ENCODE results near the gene UNC13C. TPM values are rescaled to one million over a fixed set of nuclear protein-coding genes. Genes with fewer than 3 reads are reported as not detected.

UNC13C gene
- total and polyA plus RNA-seq, 10 of the 15 experiments (the other 5 are each of a cell fraction or from before 2014, with no cell fraction given) = 9.9 to 81.3 (median 25.0) TPM

GRCh38 chr15:54026891-54027290 is 48.6 kb downstream of the UNC13C start:
- SMC1A ChIA-PET (ENCODE audit: uncharacterized antibody, unreplicated experiment) = no interaction called here
- no peak for ATAC-seq
- intact Hi-C loops (cut with micrococcal nuclease; ENCODE audit: unreplicated experiment) (no loop called here), in situ Hi-C loops (cut with MboI) (no loop called here)
- H2AFZ ChIP-seq (ENCODE audit: control insufficient read depth, low read depth, low read length) = no peak overlapping the region
- CTCF ChIA-PET = interaction anchor here (2.3 kb wide), 1 partner anchor 39 kb away, joined by 5 read pairs; no protein-coding TSS in a partner anchor
- no peaks in the 10 kb centered on the region for H3K36me3 ChIP-seq (ENCODE audit: control insufficient read depth in 2 of 2, insufficient read depth in 2 of 2, low read length in 1 of 2)
- H3K79me2 ChIP-seq (ENCODE audit: control insufficient read depth, insufficient read depth, low read length) = no peaks in the 10 kb centered on the region
- POLR2A ChIA-PET = no interaction called here
- no peak overlapping the region for H3K9ac ChIP-seq (ENCODE audit: control insufficient read depth, insufficient read depth, low read length)
- TF ChIP-seq NFYA (IDR thresholded peaks at IDR 0.05; ENCODE audit: borderline replicate concordance, low read depth, low read length) (no peak), HCFC1 (IDR thresholded peaks at IDR 0.05; ENCODE audit: low read length) (no peak), RCOR1 (conservative IDR thresholded peaks at IDR 0.05; ENCODE audit: low read depth, low read length) (no peak), CHD1 (IDR thresholded peaks at IDR 0.05; ENCODE audit: low read depth, low read length) (no peak), CBFB (IDR thresholded peaks at IDR 0.05; ENCODE audit: low read depth) (no peak), EGR1 (IDR thresholded peaks at IDR 0.05; ENCODE audit: borderline replicate concordance in 1 of 2, low read depth in 2 of 2, low read length in 2 of 2) (no peak), CHD2 (IDR thresholded peaks at IDR 0.05; ENCODE audit: borderline replicate concordance, low read depth, low read length) (no peak), ASH2L (IDR thresholded peaks at IDR 0.05; ENCODE audit: borderline replicate concordance, low read depth) (no peak), ESRRA (IDR thresholded peaks at IDR 0.05; ENCODE audit: low read length) (no peak), BRCA1 (IDR thresholded peaks at IDR 0.05; ENCODE audit: low read depth, low read length) (no peak), STAT1 (conservative IDR thresholded peaks at IDR 0.05) (no peak), TBL1XR1 (IDR thresholded peaks at IDR 0.05; ENCODE audit: low read depth, low read length) (no peak), NFYB (IDR thresholded peaks at IDR 0.05; ENCODE audit: insufficient read depth, low read depth, low read length) (no peak)
- BruUV-seq (replicated peaks) = no TSS peak
- RAD21 ChIA-PET (ENCODE audit: unreplicated experiment) = interaction anchor here (1.9 kb wide), 1 partner anchor 37 kb away, joined by 4 read pairs; no protein-coding TSS in a partner anchor
- no peaks in the 10 kb centered on the region for H3K4me1 ChIP-seq (ENCODE audit: control insufficient read depth, insufficient read depth, low read length)
- no peak for FAIRE-seq
- no peak for DNase-seq (ENCODE audit: low read depth, low spot score)
- H3K4me2 ChIP-seq (ENCODE audit: control insufficient read depth, insufficient read depth) = no peak overlapping the region
- H4K20me1 ChIP-seq (ENCODE audit: control insufficient read depth, insufficient read depth) = no peaks in the 10 kb centered on the region
- H3K9me3 ChIP-seq (replicated peaks; ENCODE audit: control insufficient read depth, insufficient read depth, low read length) = no peaks in the 10 kb centered on the region; the same call in 2 of the 3 replicates
- no peak overlapping the region for H3K4me3 ChIP-seq
- no peaks in the 10 kb centered on the region for H3K27me3 ChIP-seq (replicated peaks in 1 of 2; ENCODE audit: control insufficient read depth in 2 of 2, insufficient read depth in 2 of 2, low read length in 1 of 2)
- 23% methylated on average over 2 of the region's 2 CpGs for WGBS (ENCODE audit: insufficient coverage, insufficient replicate concordance, low lambda C conversion rate, missing lambda C conversion rate)
- H3K27ac ChIP-seq (ENCODE audit: control insufficient read depth, insufficient read depth) = no peak overlapping the region

Data from GM12878 (cell line).